GM18499 (cell line): ENCODE data around the gene KIDINS220.
"Not testable (repeated sequence)": the region's sequence is repeated elsewhere in the genome, so short reads cannot be mapped to it uniquely, and the experiment has no call there.

ENCODE experiments used
- ATAC-seq: cut with Tn5 transposase; IDR thresholded peaks from one replicate; pipeline ENCODE4 v1.9.1; 2021; ENCODE audit warnings: moderate number of reproducible peaks; ENCODE audit not compliant: insufficient read depth, unreplicated experiment

Gene KIDINS220

GRCh38 chr2:8761529-8762164, 75.8 kb downstream of the KIDINS220 start:
- ATAC-seq: no peak

- ATAC-seq: no peak
These were observed 80.7 kb downstream of the KIDINS220 start for GRCh38 chr2:8756716-8757115.

- ATAC-seq: no peak
These were observed 81.2 kb downstream of the KIDINS220 start for GRCh38 chr2:8756230-8756629.

GRCh38 chr2:8754106-8754776, 83.2 kb downstream of the KIDINS220 start:
- ATAC-seq: no peak

- ATAC-seq: no peak
These were observed 83.8 kb downstream of the KIDINS220 start for GRCh38 chr2:8753609-8754008.

- ATAC-seq: no peak
These were observed 85.0 kb downstream of the KIDINS220 start for GRCh38 chr2:8752385-8752784.

GRCh38 chr2:8750221-8750620, 87.2 kb downstream of the KIDINS220 start:
- ATAC-seq: no peak

- ATAC-seq: no peak
These were observed 94.2 kb downstream of the KIDINS220 start for GRCh38 chr2:8743261-8743660.

- no peak for ATAC-seq
These were observed 97.3 kb downstream of the KIDINS220 start for GRCh38 chr2:8740136-8740535.

GRCh38 chr2:8737571-8738175, 99.7 kb downstream of the KIDINS220 start:
- no peak for ATAC-seq

- no peak for ATAC-seq
These were observed 104.8 kb downstream of the KIDINS220 start for GRCh38 chr2:8732601-8733000.

GRCh38 chr2:8729939-8730338, 107.5 kb downstream of the KIDINS220 start:
- ATAC-seq: no peak

GRCh38 chr2:8729101-8729500, 108.3 kb downstream of the KIDINS220 start:
- not testable (repeated sequence) for ATAC-seq

- no peak for ATAC-seq
These were observed 109.0 kb downstream of the KIDINS220 start for GRCh38 chr2:8728305-8729015.

GRCh38 chr2:8725838-8726237, 111.6 kb downstream of the KIDINS220 start:
- no peak for ATAC-seq

- no peak for ATAC-seq
These were observed 114.4 kb downstream of the KIDINS220 start for GRCh38 chr2:8722986-8723385.

GRCh38 chr2:8721410-8721809, 116.0 kb downstream of the KIDINS220 start:
- ATAC-seq: no peak

- no peak for ATAC-seq
These were observed 116.7 kb downstream of the KIDINS220 start for GRCh38 chr2:8720741-8721140.

- ATAC-seq: no peak
These were observed 117.9 kb downstream of the KIDINS220 start for GRCh38 chr2:8719528-8719927.

- no peak for ATAC-seq
These were observed 122.4 kb downstream of the KIDINS220 start for GRCh38 chr2:8714971-8715370.

- no peak for ATAC-seq
These were observed 123.1 kb downstream of the KIDINS220 start for GRCh38 chr2:8714283-8714682.
